Measurements from ENCODE around the gene VAMP8. TPM values are rescaled to one million over a fixed set of nuclear protein-coding genes. Genes with fewer than 3 reads are reported as not detected.

The VAMP8 gene
- total RNA-seq, 1 donor from 2014 or later, result 46.2 TPM

- Histone ChIP-seq H3K4me1 (peaks cover 14% of the 10 kb centered on the region), H3K27me3 (no peaks in the 10 kb centered on the region), H3K36me3 (no peaks in the 10 kb centered on the region), H3K27ac (no peak overlapping the region), H3K9me3 (no peaks in the 10 kb centered on the region), H3K4me3 (no peak overlapping the region)
- intact Hi-C loops (cut with DNase I), result no loop called here
- no peak for DNase-seq (ENCODE audit: extremely low spot score in 2 of 2)
- no peak for TF ChIP-seq POLR2AphosphoS5 (IDR thresholded peaks at IDR 0.05; ENCODE audit: insufficient read depth in 1 of 2, low read depth in 1 of 2)
- TF ChIP-seq, protein P1, sequence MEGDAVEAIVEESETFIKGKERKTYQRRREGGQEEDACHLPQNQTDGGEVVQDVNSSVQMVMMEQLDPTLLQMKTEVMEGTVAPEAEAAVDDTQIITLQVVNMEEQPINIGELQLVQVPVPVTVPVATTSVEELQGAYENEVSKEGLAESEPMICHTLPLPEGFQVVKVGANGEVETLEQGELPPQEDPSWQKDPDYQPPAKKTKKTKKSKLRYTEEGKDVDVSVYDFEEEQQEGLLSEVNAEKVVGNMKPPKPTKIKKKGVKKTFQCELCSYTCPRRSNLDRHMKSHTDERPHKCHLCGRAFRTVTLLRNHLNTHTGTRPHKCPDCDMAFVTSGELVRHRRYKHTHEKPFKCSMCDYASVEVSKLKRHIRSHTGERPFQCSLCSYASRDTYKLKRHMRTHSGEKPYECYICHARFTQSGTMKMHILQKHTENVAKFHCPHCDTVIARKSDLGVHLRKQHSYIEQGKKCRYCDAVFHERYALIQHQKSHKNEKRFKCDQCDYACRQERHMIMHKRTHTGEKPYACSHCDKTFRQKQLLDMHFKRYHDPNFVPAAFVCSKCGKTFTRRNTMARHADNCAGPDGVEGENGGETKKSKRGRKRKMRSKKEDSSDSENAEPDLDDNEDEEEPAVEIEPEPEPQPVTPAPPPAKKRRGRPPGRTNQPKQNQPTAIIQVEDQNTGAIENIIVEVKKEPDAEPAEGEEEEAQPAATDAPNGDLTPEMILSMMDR (IDR thresholded peaks at IDR 0.05), result no peak
- no peak for TF ChIP-seq POLR2A (IDR thresholded peaks at IDR 0.05)
Measured at GRCh38 chr2:85534099-85534498, 43.3 kb upstream of the VAMP8 start.

GRCh38 chr2:85534881-85535280 lies 42.5 kb upstream of the VAMP8 start:
- Histone ChIP-seq H3K4me3 (no peak overlapping the region), H3K4me1 (peaks cover 14% of the 10 kb centered on the region), H3K27me3 (no peaks in the 10 kb centered on the region), H3K36me3 (no peaks in the 10 kb centered on the region), H3K27ac (peak overlapping the region; percentile 99), H3K9me3 (no peaks in the 10 kb centered on the region)
- no peak for TF ChIP-seq POLR2AphosphoS5 (IDR thresholded peaks at IDR 0.05; ENCODE audit: insufficient read depth in 1 of 2, low read depth in 1 of 2)
- TF ChIP-seq POLR2A (IDR thresholded peaks at IDR 0.05), result no peak
- TF ChIP-seq, protein P1 (IDR thresholded peaks at IDR 0.05), result no peak
- intact Hi-C loops (cut with DNase I), result no loop called here
- DNase-seq (ENCODE audit: extremely low spot score in 2 of 2), result no peak

- Histone ChIP-seq H3K36me3 (peaks cover 0 to 7% of the 10 kb centered on the region in 2 donors), H3K9me3 (no peaks in the 10 kb centered on the region), H3K4me3 (no peak overlapping the region), H3K27me3 (no peaks in the 10 kb centered on the region), H3K27ac (peak overlapping the region; percentile 99), H3K4me1 (peaks cover 26% of the 10 kb centered on the region)
- intact Hi-C loops (cut with DNase I), result no loop called here
- TF ChIP-seq, protein P1 (IDR thresholded peaks at IDR 0.05), result no peak
- TF ChIP-seq POLR2A (IDR thresholded peaks at IDR 0.05) (no peak), POLR2AphosphoS5 (IDR thresholded peaks at IDR 0.05; ENCODE audit: insufficient read depth in 1 of 2, low read depth in 1 of 2) (no peak)
- no peak for DNase-seq (ENCODE audit: extremely low spot score in 2 of 2)
Measured at GRCh38 chr2:85536479-85536878, 40.9 kb upstream of the VAMP8 start.

GRCh38 chr2:85537600-85538506 lies 39.5 kb upstream of the VAMP8 start:
- DNase-seq (ENCODE audit: extremely low spot score in 2 of 2), result no peak

DNA sequence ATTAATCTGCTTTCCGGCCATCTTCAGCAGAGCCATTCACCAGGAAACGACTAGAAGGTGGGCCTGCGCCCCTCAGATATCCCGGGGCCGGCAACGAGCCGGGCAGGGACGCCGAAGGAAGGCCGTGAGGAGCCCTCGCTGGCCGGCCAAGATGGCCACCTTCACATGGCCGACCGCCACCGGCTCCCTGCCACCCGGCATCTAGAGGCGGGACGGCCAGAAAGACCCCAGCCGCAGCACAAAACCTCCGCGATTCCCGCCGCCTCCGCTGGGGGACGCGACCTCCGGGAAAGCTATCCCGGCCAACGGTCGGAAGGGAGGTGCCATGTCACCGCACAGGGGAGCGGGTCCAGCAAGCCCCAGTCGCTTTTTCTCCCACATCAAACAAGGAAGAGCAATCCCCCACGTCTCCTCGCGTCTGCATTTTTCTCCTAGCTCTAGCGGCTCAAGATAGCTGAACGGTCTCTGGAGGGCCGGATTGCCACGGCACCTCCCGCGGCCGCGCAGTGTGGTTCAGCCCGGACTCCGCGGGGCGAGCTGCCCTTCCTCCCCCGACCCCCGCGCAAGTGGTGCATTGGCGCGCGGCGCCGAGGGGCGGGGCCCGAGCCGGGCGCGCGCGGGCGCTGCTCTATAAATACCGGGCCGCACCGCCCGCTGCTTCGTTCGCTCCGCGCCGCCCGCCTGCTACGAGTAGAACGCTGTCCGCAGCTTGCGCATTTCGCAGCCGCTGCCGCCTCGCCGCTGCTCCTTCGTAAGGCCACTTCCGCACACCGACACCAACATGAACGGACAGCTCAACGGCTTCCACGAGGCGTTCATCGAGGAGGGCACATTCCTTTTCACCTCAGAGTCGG lies 38.7 kb upstream of the VAMP8 start, which contains the start of gene MAT2A:
Gene MAT2A, plus strand, starts transcription at position 662 of the 854 bp plus-strand sequence. Its CDS starts 120 bp downstream, at position 782.
- TF ChIP-seq, protein P1 (IDR thresholded peaks at IDR 0.05), result peak; percentile 21 to 61 (median 59)
- TF ChIP-seq POLR2A (IDR thresholded peaks at IDR 0.05) (peak in 1 of 2 donors; percentile 100), POLR2AphosphoS5 (IDR thresholded peaks at IDR 0.05; ENCODE audit: insufficient read depth in 1 of 2, low read depth in 1 of 2) (peak; percentile 65 to 95)
- intact Hi-C loops (cut with DNase I), result loop anchor here (1.0 kb wide), 1 partner anchor 101 kb away; no protein-coding TSS in a partner anchor
- peak in 1 of 2 donors; percentile 94 for DNase-seq (ENCODE audit: extremely low spot score in 2 of 2)
- Histone ChIP-seq H3K4me3 (peak within 1 kb of the TSS; percentile 88 to 89), H3K27ac (peak within 1 kb of the TSS; percentile 99), H3K36me3 (peaks cover 0 to 29% of the 10 kb centered on the region in 2 donors), H3K27me3 (no peaks in the 10 kb centered on the region), H3K4me1 (peaks cover 48% of the 10 kb centered on the region), H3K9me3 (no peaks in the 10 kb centered on the region)

More at GRCh38 chr2:85537600-85538506, 39.5 kb upstream of the VAMP8 start:
- Histone ChIP-seq H3K4me1 (peaks cover 40% of the 10 kb centered on the region), H3K36me3 (peaks cover 0 to 20% of the 10 kb centered on the region in 2 donors), H3K27ac (peak overlapping the region; percentile 99), H3K4me3 (peak overlapping the region; percentile 88 to 89), H3K9me3 (no peaks in the 10 kb centered on the region), H3K27me3 (no peaks in the 10 kb centered on the region)
- intact Hi-C loops (cut with DNase I), result no loop called here
- no peak for TF ChIP-seq POLR2A (IDR thresholded peaks at IDR 0.05)
- TF ChIP-seq POLR2AphosphoS5 (IDR thresholded peaks at IDR 0.05; ENCODE audit: insufficient read depth in 1 of 2, low read depth in 1 of 2), result peak in 1 of 2 donors; percentile 10
